Measurements from ENCODE around the gene GBX1.

DNA sequence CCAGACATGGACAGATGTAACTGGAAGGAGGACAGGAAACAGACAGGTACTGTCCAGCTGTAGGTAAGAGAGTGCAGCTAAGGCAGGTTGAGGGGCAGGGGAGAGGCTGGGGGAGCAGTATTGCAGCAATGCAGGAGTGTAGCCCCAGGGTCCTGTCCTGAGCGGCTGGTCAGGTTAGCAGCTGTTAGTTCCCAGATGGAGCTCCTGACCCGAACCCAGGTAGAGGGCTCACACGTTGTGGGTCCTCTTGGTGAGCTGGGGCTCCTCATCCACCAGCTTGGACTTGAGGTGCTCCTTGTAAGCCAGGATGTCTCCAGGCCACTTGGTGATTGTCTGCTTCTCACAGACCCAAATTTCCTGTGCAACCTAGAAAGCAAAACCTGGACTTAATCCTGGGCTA is 46.3 kb upstream of the GBX1 start:
- TF ChIP-seq, protein P1, sequence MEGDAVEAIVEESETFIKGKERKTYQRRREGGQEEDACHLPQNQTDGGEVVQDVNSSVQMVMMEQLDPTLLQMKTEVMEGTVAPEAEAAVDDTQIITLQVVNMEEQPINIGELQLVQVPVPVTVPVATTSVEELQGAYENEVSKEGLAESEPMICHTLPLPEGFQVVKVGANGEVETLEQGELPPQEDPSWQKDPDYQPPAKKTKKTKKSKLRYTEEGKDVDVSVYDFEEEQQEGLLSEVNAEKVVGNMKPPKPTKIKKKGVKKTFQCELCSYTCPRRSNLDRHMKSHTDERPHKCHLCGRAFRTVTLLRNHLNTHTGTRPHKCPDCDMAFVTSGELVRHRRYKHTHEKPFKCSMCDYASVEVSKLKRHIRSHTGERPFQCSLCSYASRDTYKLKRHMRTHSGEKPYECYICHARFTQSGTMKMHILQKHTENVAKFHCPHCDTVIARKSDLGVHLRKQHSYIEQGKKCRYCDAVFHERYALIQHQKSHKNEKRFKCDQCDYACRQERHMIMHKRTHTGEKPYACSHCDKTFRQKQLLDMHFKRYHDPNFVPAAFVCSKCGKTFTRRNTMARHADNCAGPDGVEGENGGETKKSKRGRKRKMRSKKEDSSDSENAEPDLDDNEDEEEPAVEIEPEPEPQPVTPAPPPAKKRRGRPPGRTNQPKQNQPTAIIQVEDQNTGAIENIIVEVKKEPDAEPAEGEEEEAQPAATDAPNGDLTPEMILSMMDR (IDR thresholded peaks at IDR 0.05) = no peak
- no peak for TF ChIP-seq POLR2A (IDR thresholded peaks at IDR 0.05)
